A549 (cell line): Measurements from ENCODE around the gene NSL1. TPM values are rescaled to one million over a fixed set of nuclear protein-coding genes. Genes with fewer than 3 reads are reported as not detected.

Experiments
- ATAC-seq, 2 experiments: fragments of 200-7000 bp in 1 of 2; fragments of >200 bp in 1 of 2; cut with Nextera tagmentation in 1 of 2; cut with Tn5 transposase in 1 of 2; 3 replicates each; pipeline versions ENCODE4 v1.8.0 to v1.9.1; 2018 to 2020; ENCODE audit warnings: mild to moderate bottlenecking in 1 of 2, moderate library complexity in 1 of 2
- CTCF ChIA-PET: fragments of 300-600 bp; sonication (Branson Sonifier 250); formaldehyde crosslinking; extraction: SDS; loops from one replicate; lab custom pipeline; 2021; ENCODE audit warnings: antibody characterized with exemption, inconsistent platforms; lab: Yijun Ruan, JAX
- POLR2A ChIA-PET: fragments of 350-600 bp; formaldehyde crosslinking; extraction: SDS; loops from one replicate; lab custom pipeline; 2021; ENCODE audit warnings: antibody characterized with exemption, inconsistent platforms; lab: Yijun Ruan, JAX
- DNase-seq, 2 experiments: peaks; one replicate each; pipeline versions ENCODE4 v3.0.0 to v3.0.0-alpha.2; 2011 to 2016; ENCODE audit warnings: low read depth in 1 of 2, low spot score in 1 of 2
- FAIRE-seq: peaks from 2 replicates; lab custom pipeline; 2011; peaks lifted over from hg19 to GRCh38; lab: Jason Lieb, UNC
- H3K27ac ChIP-seq, 2 experiments: fragments of >200 bp; sonication (Bioruptor Twin); formaldehyde crosslinking; 3 replicates each; pipeline ENCODE4 v1.5.1; 2016 to 2017
- H3K4me1 ChIP-seq: fragments of >200 bp; sonication (Bioruptor Twin); formaldehyde crosslinking; 3 replicates; pipeline ENCODE4 v1.6.1; 2016
- H3K4me2 ChIP-seq: fragments of >200 bp; sonication (Bioruptor Twin); formaldehyde crosslinking; 3 replicates; pipeline ENCODE4 v1.6.1; 2016
- H3K4me3 ChIP-seq: fragments of >200 bp; sonication (Bioruptor Twin); formaldehyde crosslinking; 3 replicates; pipeline ENCODE4 v1.5.1; 2016
- H3K9me3 ChIP-seq: fragments of >200 bp; sonication (Bioruptor Twin); formaldehyde crosslinking; 3 replicates; pipeline ENCODE4 v1.6.1; 2016
- BCL3 ChIP-seq: fragments of >200 bp; sonication (Bioruptor Twin); formaldehyde crosslinking; IDR thresholded peaks from 3 replicates; pipeline ENCODE4 v1.6.1; 2016
- CEBPB ChIP-seq, 2 experiments: fragments of >200 bp in 1 of 2; sonication (Bioruptor Twin) in 1 of 2; formaldehyde crosslinking in 1 of 2; IDR thresholded peaks; 2 replicates each; pipeline ENCODE4 v1.6.1; 2012 to 2016
- CHD2 ChIP-seq: fragments of 150-350 bp; IDR thresholded peaks from 2 replicates; pipeline ENCODE4 v1.6.1; 2014; ENCODE audit warnings: low read length; ENCODE audit not compliant: partially characterized antibody
- CTCF ChIP-seq: fragments of >200 bp; sonication (Bioruptor Twin); formaldehyde crosslinking; IDR thresholded peaks from 3 replicates; pipeline ENCODE4 v1.5.1; 2016
- E2F6 ChIP-seq: IDR thresholded peaks from 2 replicates; pipeline ENCODE4 v1.6.1; 2012; ENCODE audit warnings: low read depth, borderline replicate concordance
- FOXS1 ChIP-seq: fragments of 250-450 bp; sonication (Bioruptor Pico); IDR thresholded peaks from 2 replicates; pipeline ENCODE4 v1.5.0; 2020; ENCODE audit warnings: mild to moderate bottlenecking, moderate library complexity
- GATA3 ChIP-seq: IDR thresholded peaks from 2 replicates; pipeline ENCODE4 v1.6.1; 2012; ENCODE audit warnings: borderline replicate concordance
- HES2 ChIP-seq: fragments of >200 bp; sonication (Bioruptor Twin); formaldehyde crosslinking; IDR thresholded peaks from 2 replicates; pipeline ENCODE4 v1.6.1; 2016
- MAX ChIP-seq: IDR thresholded peaks from 2 replicates; pipeline ENCODE4 v1.6.1; 2012
- NPAS2 ChIP-seq: fragments of 250-450 bp; sonication (Bioruptor Pico); IDR thresholded peaks from 2 replicates; pipeline ENCODE4 v1.8.0; 2022; ENCODE audit warnings: mild to moderate bottlenecking, moderate library complexity, borderline replicate concordance
- PHF8 ChIP-seq: fragments of 200-600 bp; sonication (generic); IDR thresholded peaks from 2 replicates; pipeline ENCODE4 v1.6.1; 2016; ENCODE audit warnings: low read depth, mild to moderate bottlenecking, antibody characterized with exemption, moderate library complexity, borderline replicate concordance
- POLR2AphosphoS2 ChIP-seq: conservative IDR thresholded peaks from 2 replicates; pipeline ENCODE4 v1.6.1; 2012; ENCODE audit warnings: low read length, improper control_type of control experiment, inconsistent platforms
- RAD21 ChIP-seq, 2 experiments: fragments of >200 bp in 1 of 2; sonication (Bioruptor Twin) in 1 of 2; formaldehyde crosslinking in 1 of 2; IDR thresholded peaks in 1 of 2; conservative IDR thresholded peaks in 1 of 2; 2 replicates in 1 of 2; 3 replicates in 1 of 2; pipeline ENCODE4 v1.6.1; 2012 to 2018; ENCODE audit warnings: inconsistent platforms in 1 of 2
- RARB ChIP-seq: fragments of 250-450 bp; sonication (Bioruptor Pico); IDR thresholded peaks from 2 replicates; pipeline ENCODE4 v1.8.0; 2021; ENCODE audit warnings: mild to moderate bottlenecking, moderate library complexity
- REST ChIP-seq: fragments of 200-600 bp; sonication (generic); IDR thresholded peaks from 2 replicates; pipeline ENCODE4 v1.6.1; 2016; ENCODE audit warnings: antibody characterized with exemption, mild to moderate bottlenecking, moderate library complexity
- SMC3 ChIP-seq: fragments of >200 bp; sonication (Bioruptor Twin); formaldehyde crosslinking; IDR thresholded peaks from 3 replicates; pipeline ENCODE4 v1.6.1; 2018; ENCODE audit warnings: inconsistent platforms
- USF2 ChIP-seq: fragments of 450-650 bp; IDR thresholded peaks from 2 replicates; pipeline ENCODE4 v1.6.1; 2014; ENCODE audit warnings: antibody characterized with exemption
- WGBS: methylation state at CpG from one replicate; pipeline ENCODE4 v1.1.6; 2017; ENCODE audit errors: missing lambda C conversion rate; 5-methylcytosine and 5-hydroxymethylcytosine counted together
- polyA plus RNA-seq, 4 experiments: library from polyadenylated mRNA; depleted of rRNA in 3 of 4; stranded (reverse); fragments of >200 nt; fragmentation: RNase III in 1 of 4; extraction: RNeasy Plus Mini Kit Qiagen cat#74134 plus additional on column Dnase treatment in 1 of 4; gene quantifications; 2 replicates in 3 of 4; 3 replicates in 1 of 4; pipeline ENCODE4 v1.2.3, GENCODE V29; 2011 to 2017

NSL1 gene
- polyA plus RNA-seq, 2 of the 4 experiments (the other 2 are of a cell fraction): 44.9 to 47.9 TPM

- TF ChIP-seq CHD2 (no peak), POLR2AphosphoS2 (no peak)
Measured at GRCh38 chr1:212752934-212753497, 38.6 kb downstream of the NSL1 start (continued).

GRCh38 chr1:212752252-212752933 is 39.2 kb downstream of the NSL1 start:
- FAIRE-seq (no peak), ATAC-seq (no peak), DNase-seq (no peak)
- Histone ChIP-seq H3K4me3 (no peak overlapping the region), H3K9me3 (no peaks in the 10 kb centered on the region), H3K27ac (no peak overlapping the region), H3K4me2 (peak overlapping the region; percentile 28; the same call in 2 of the 3 replicates), H3K4me1 (peaks cover 12% of the 10 kb centered on the region)
- TF ChIP-seq USF2 (no peak), MAX (no peak), CEBPB (IDR thresholded peaks at IDR 0.05) (no peak), FOXS1 (CRISPR knock-in tag) (no peak), HES2 (no peak), REST (no peak), BCL3 (no peak), NPAS2 (no peak), PHF8 (no peak), RARB (CRISPR knock-in tag) (no peak), E2F6 (no peak)
- ChIA-PET CTCF (interaction anchor here (0.6 to 5.6 kb wide), 7 partner anchors 10 to 296 kb away, joined by 3 to 53 read pairs (median 3); no protein-coding TSS in a partner anchor), POLR2A (no interaction called here)
- 96% methylated on average over 3 of the region's 3 CpGs for WGBS

GRCh38 chr1:212749821-212750535 is 41.6 kb downstream of the NSL1 start:
- H3K4me3 ChIP-seq: no peak overlapping the region
- peak overlapping the region in 1 of 2 experiments; percentile 59; a peak in 3 of 6 replicates for H3K27ac ChIP-seq

More at GRCh38 chr1:212749821-212750535, 41.6 kb downstream of the NSL1 start:
- H3K9me3 ChIP-seq: no peaks in the 10 kb centered on the region
- 42% methylated on average over 4 of the region's 4 CpGs for WGBS
- ChIA-PET CTCF (interaction anchor here (0.6 to 5.6 kb wide), 40 partner anchors 9 to 250 kb away, joined by 3 to 53 read pairs (median 4); partner anchors contain the start of gene BATF3), POLR2A (interaction anchor here (0.6 kb wide), 1 partner anchor 306 kb away, joined by 3 read pairs; no protein-coding TSS in a partner anchor)
- FAIRE-seq: peak; percentile 56
- peak; percentile 76 to 91 for ATAC-seq
- 0 out of 3 replicates have a peak overlapping the region, but pooled peaks have one; percentile 13 for H3K4me2 ChIP-seq
- TF ChIP-seq CTCF (peak; percentile 85), SMC3 (peak; percentile 76), GATA3 (no peak), RAD21 (conservative IDR thresholded peaks at IDR 0.05 in 1 of 2, IDR thresholded peaks at IDR 0.05 in 1 of 2) (peak; percentile 61 to 64)
- peak; percentile 64 to 77 for DNase-seq
- peaks cover 12% of the 10 kb centered on the region for H3K4me1 ChIP-seq
